Stimulated activated CD4-positive, alpha-beta T cell treated with anti-CD3 and anti-CD28 coated beads, Interleukin-4, amount 100 ng/mL, for 4 hours (primary cell): ENCODE data around the gene SLC2A2.
A peak's percentile ranks its signal among the peaks of the same experiment; 100 is the strongest.

Source experiments
- DNase-seq, 2 experiments: peaks; one replicate each; pipeline ENCODE4 v3.0.0-alpha.2; 2020

The SLC2A2 gene

DNA sequence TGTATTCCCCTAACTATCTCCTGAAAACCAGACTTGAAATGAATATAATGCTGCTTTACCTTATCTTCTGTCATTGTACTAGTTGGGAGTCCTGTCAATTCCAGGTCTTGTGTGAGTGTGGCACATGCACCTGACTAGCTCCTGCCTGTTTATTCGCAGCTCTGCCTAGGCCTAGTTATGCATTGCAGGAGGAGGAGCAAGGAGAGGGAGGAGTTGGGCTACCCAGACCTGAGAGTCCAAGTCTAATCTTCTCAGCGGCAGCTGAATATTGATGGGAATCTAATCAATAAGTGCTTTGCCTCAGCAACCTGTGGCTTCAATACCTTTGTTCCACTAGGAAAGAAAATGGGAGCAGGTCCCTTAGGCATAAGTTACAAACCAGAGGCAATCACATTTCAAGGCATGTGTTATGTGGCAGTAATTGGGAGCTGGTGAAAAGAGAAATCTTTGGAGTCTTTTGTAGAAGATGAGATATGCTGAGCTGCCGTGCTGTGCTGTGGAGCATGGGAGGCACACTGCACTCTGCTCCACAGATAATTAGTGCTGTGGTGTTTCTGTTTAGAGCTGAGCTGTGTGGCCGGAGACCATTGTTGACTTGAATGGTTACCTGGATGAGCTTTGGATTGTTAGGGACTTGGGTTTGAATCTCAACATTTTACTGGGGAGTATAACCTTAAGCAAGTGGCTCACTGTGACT, at the start of gene SLC2A2:
SLC2A2 (minus strand) TSS at position 124 of the 697 bp plus-strand sequence; CDS start at position 74, 50 bp downstream.
- no peak for DNase-seq

DNA sequence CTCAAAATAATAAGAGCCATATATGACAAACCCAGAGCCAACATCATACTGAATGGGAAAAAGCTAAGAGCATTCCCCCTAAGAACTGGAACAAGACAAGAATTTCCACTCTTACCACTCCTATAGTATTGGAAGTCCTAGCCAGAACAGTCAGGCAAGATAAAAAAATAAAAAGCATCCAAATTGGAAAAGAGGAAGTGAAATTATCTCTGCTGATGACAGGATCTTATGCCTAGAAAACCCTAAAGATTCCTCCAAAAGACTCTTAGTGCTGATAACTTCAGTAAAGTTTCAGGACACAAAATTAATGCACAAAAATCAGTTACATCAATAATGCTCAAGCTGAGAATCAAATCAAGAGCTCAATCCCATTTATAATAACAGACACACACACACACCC, 45.9 kb upstream of the SLC2A2 start:
- DNase-seq, result no peak

DNA sequence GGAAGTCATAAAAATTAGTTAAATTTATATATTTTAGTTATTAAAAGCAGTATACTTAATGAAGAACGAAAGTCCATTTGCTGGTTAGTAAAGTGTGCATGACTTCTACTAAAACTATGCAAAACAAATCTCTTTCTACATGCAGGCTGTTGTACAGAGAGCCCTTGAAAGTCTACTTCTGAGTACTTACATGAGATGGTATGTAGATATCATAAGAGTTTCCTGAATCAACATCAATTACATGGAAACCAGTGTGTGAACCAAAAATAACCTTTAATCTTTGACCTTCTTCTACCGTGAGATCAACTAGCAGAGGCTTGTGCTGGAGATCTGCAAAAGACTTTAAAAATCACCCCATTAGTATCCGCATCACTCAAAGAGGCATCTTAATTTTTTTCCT, 42.1 kb upstream of the SLC2A2 start:
- DNase-seq, result no peak

- no peak for DNase-seq
Observed at GRCh38 chr3:171066206-171066605, 39.7 kb upstream of the SLC2A2 start.

GRCh38 chr3:171065732-171066131, 39.2 kb upstream of the SLC2A2 start:
- no peak for DNase-seq

- DNase-seq, result no peak
Observed at GRCh38 chr3:171064461-171064860, 37.9 kb upstream of the SLC2A2 start.

GRCh38 chr3:171061749-171062148, 35.2 kb upstream of the SLC2A2 start:
- DNase-seq, result no peak

DNA sequence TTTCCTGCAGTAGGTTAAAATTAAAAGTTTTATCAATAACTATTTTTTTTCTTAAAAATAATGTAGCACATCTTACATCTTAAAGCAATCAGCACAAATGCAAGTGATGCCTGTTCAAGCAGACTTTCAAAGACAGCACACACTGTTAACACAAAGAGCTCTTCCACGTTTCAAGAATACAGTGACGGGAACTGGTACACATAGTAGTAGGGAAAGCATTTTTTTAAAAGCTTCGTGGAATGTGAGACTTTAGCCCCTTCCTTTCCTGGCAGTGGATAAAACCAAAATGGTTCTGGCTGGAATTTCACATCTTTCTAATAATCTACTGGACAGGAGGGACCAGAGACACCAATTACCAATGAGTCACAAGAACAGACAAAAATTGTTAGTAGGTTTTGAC, 33.5 kb upstream of the SLC2A2 start:
- no peak for DNase-seq

- no peak for DNase-seq
Observed at GRCh38 chr3:171058873-171059603, 32.5 kb upstream of the SLC2A2 start.

DNA sequence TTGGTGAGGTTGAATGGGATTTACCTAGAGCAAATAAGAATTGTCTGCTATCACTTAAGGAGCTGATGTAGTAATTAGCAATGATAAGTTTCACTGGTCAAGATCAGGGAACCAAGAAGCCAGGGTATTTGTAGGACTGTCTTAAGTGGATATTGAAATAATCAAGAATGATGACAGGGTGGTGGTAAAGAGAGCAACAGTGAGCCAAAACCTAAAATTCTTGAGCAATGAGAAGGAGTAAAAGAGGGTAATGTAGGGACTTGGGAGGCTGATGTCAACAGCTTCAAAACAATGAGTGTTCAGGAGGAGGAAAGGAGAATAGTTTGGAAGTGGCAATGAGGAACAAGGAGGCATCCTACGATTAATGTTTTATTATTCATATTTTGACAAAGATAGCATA, 31.5 kb upstream of the SLC2A2 start:
- DNase-seq, result no peak

DNA sequence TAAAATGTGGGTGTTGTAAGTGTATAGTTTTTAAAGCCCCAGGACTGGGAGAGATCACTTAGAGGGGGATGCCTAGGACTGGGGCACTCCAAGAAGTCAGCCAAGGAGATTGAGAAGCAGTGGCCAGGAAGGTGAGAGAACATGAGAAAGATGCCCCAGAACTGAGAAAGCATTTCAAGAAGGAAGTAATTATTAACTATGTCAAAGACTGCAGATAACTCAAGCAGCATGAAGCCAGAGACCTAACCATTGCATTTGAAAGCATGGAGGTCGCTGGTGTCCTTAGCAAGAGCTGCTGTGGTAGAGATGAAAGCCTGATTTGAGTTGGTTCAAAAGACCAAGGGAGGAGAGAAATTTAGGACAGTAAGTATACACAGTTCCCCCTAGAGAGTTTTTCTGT, 30.6 kb upstream of the SLC2A2 start:
- no peak for DNase-seq

DNA sequence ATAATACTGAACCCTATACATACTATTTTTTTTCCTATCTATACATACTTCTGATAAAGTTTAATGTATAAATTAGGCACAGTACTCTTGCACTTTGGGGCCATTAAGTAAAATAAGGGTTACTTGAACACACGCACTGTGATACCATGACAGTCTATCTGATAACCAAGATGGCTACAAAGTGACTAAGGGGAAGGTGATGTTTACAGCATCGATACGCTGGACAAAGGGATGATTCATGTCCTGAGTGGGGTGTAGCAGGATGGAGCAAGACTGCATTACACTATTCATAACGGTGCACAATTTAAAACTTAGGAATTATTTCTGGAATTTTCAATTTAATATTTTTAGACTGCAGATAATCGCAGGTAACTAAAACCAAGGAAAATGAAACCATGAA, 30.0 kb upstream of the SLC2A2 start:
- DNase-seq, result no peak

DNA sequence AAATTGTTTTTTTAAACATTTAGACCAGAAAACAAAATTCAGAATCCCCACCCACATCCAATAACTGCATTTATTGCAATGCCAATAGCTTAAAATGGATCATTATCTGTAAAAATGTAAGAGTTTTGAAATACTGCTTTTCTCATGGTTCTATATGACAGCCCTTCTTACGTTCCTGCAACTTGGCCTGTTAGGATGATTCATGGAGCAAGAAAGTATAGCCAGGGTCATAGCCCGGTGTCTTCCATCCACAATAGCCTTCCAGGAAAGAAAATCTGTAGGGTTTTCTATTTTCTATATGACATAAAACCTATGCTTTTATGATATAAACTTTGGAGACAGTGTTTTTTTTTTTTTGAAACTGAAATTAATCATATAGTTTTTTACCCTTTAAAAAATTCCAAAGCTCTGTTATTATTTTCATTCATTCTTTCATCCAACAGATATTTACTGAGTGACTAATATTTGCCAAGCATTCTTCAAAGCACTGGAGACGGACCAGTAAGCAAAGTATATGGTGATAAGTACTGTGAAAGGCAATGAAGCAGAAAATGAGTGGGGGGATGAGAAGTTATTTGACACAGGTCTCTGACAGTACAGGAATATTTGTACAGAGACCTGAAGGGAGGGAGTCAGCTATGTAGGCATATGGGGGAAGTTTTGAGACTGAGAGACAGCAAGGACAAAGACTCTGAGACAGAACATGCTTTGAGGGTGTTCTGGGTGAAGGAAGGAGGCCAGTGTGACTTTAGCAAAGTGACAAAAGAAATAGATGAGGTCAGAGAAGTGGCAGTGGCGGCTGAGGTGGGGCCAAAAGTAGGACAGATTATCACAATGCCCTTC, 29.0 kb upstream of the SLC2A2 start:
- DNase-seq, result no peak

- no peak for DNase-seq
Observed at GRCh38 chr3:171054921-171055320, 28.4 kb upstream of the SLC2A2 start.

GRCh38 chr3:171054231-171054630, 27.7 kb upstream of the SLC2A2 start:
- DNase-seq, result no peak

DNA sequence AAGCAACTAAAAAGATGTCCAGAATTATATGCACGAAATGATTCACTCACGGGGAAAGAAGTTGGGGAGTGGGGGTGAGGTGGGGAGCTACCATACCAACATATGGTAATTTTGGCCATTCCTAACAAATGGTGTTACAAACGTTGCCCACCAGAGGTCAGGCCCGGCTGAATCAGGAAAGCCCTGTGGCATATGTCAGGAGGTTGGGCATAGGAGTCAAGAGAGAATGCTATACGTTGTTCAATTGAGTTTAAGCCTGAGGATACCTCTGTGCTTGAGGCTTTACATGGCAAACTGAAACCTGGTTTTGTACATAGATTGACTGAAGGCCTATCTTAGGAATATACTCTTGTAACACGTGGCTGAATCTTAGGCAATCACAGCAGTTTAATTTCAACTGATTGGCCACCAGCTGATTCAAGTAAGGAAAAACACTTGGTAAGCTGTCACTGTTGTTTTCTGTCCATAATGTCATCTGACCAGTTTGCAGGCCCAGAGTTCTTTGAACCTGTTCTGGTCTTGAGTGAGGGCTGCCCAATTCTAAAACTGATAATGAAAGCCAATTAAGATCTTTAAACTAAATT, 23.4 kb upstream of the SLC2A2 start:
- DNase-seq, result peak in 1 of 2 experiments; percentile 12

DNA sequence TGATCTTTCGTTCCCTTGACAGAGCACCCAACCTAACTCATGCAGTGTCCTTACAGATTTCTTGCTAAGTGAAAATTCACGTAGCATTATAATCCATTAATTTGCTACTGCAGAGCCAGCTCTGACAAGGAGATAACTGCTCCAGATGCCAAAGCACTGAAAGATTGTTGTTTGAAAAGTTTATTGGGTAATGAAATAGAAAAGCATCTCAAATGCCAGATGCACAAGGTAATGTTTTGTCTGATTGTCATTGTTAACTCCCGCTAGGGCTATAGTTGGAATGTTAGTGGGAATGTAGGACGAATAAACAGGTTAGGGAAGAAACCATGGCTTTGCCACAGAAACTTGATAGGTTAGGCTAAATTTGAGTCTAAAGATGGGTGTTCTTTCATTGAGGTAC, 20.2 kb upstream of the SLC2A2 start:
- no peak for DNase-seq

DNA sequence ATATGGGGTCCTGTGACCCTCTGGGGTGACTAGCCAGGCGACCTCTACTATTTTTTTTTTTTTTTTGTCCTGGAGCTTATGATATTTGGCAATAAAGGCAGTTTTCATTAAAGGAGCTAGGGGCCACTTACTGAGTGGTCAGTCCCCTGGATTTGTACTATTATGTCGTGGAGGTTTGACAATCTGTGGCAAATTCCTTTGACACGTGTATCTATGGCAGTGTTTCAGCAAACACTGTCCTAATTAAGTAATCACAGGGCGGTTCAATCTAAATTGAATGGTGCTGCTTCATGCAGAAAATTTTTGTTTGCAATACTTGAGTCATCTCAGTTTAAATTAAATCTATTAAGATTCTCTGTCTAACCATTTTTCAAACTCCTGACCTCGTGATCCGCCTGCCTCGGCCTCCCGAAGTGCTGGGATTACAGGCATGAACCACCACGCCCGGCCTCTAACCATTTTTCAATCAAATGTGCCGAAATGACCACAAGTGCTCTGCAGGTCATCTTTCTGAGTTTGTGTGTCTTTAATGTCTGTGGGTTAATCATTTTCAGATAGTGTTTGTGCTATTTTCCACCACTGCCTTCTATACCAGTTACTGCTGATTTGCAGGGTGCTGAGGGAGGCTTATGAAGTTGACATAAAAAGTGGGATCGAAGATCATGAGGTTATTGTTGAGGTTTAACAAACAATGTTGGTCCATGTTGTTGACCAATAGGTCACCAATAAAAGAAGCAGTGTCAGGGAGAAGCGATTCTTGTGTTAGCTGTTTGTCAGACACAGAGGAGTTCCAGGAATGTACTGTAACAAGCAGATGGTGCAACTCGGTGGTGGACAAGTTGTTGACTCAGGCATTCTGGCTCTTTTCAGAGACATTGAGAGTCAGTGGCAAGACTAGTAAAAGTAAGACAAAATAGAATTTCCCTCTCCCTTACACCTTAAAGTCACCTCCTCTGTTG, 18.6 kb upstream of the SLC2A2 start:
- DNase-seq, result no peak

DNA sequence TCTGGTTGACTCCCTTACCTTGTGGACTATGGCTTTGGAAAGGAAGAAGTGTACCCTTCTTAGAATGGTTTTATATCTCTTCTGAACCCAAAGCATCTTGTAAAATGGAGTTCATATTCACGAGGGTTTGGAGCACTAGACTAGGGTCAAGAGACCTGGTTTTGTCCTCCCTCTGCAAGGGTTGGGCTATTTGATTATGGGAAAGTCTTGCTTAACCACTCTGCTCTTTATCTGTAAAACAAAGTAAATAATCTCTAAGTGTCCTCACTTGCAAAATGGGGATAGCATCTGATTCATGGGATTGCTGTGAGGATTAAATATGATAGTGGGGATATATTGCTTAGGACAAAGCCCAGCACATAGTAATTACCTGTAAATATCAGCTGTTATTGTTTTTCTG, 17.9 kb upstream of the SLC2A2 start:
- DNase-seq, result no peak

DNA sequence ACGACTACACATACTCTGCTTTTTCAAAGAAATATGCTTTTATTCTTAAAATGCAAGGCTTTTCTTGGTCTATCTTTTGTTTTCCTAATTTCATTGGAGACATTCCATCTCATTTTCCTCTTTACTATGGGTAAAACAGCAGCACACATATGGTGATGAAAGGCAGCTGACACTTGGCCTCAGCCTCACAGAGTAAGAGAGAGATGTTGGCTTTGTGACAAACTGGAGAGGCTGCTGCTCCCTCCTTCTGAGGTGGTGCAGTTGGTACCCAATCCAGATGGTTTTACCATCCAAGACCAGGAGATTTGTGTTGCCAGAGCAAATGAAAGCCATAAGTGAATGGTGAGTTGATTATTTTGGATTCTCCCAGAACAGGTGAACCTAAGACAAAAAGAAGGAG, 13.2 kb upstream of the SLC2A2 start:
- DNase-seq, result no peak

DNA sequence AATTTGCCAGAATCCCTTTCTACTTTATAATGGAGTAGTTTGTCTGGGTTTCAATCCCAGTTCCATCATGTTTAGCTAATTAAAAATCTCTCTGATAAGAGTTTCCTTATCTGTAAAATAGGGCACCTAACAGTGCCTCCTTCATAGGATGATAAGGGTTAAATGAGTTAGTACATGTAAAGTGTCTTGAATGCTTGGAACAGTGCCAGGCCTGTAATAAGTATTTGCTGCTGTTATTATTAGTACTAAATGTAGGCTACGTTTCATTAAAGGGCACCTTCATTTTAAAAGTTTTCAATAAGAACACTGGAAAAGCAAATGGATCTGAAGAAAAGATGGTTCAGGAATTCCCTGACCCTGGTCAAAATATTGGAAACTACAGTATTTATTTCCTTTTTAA, 11.8 kb upstream of the SLC2A2 start:
- DNase-seq, result no peak

GRCh38 chr3:171028779-171029232, 2.3 kb upstream of the SLC2A2 start:
- no peak for DNase-seq
